H1 (cell line): ENCODE measurements around the gene NXF2. TPM values are rescaled to one million over a fixed set of nuclear protein-coding genes. Genes with fewer than 3 reads are reported as not detected.
"Not testable (repeated sequence)": the region's sequence is repeated elsewhere in the genome, so short reads cannot be mapped to it uniquely, and the experiment has no call there.

ENCODE experiments used
- CTCF ChIA-PET: fragments of 300-600 bp; sonication (Branson Sonifier 250); formaldehyde crosslinking; loops from one replicate; lab custom pipeline; 2021; ENCODE audit not compliant: partially characterized antibody; lab: Charles Lee
- POLR2A ChIA-PET: fragments of 300-600 bp; sonication (Branson Sonifier 250); formaldehyde crosslinking; loops from one replicate; lab custom pipeline; 2021; ENCODE audit warnings: inconsistent platforms; ENCODE audit not compliant: partially characterized antibody; lab: Charles Lee
- DNase-seq, 2 experiments: peaks; one replicate each; pipeline versions ENCODE4 v3.0.0 to v3.0.0-alpha.2; 2010 to 2022; ENCODE audit warnings: low spot score in 2 of 2, low read depth in 1 of 2, mixed read lengths in 1 of 2
- FAIRE-seq: peaks from 2 replicates; lab custom pipeline; 2011; peaks lifted over from hg19 to GRCh38; lab: Jason Lieb, UNC
- H2AFZ ChIP-seq: 2 replicates; pipeline ENCODE4 v1.8.1; 2012; ENCODE audit warnings: low read length, inconsistent platforms
- H2AK5ac ChIP-seq: 2 replicates; pipeline ENCODE4 v1.6.1; 2013; ENCODE audit warnings: low read depth, low read length
- H2BK120ac ChIP-seq: replicated peaks from 2 replicates; pipeline ENCODE3; 2013; ENCODE audit warnings: low read depth, low read length, inconsistent platforms
- H2BK12ac ChIP-seq: 2 replicates; pipeline ENCODE4 v1.6.1; 2013; ENCODE audit warnings: low read depth, low read length
- H2BK15ac ChIP-seq: 2 replicates; pipeline ENCODE4 v1.6.1; 2013; ENCODE audit warnings: low read length
- H2BK20ac ChIP-seq: 2 replicates; pipeline ENCODE4 v1.6.1; 2013; ENCODE audit warnings: low read length
- H2BK5ac ChIP-seq: 2 replicates; pipeline ENCODE4 v1.6.1; 2013; ENCODE audit warnings: low read depth, low read length
- H3K14ac ChIP-seq: 2 replicates; pipeline ENCODE4 v1.6.1; 2013; ENCODE audit warnings: inconsistent platforms; ENCODE audit not compliant: insufficient read length
- H3K18ac ChIP-seq: 2 replicates; pipeline ENCODE4 v1.6.1; 2013; ENCODE audit warnings: low read length; ENCODE audit errors: extremely low read depth
- H3K23ac ChIP-seq: 2 replicates; pipeline ENCODE4 v1.6.1; 2013; ENCODE audit warnings: inconsistent platforms; ENCODE audit not compliant: insufficient read length
- H3K23me2 ChIP-seq: 2 replicates; pipeline ENCODE4 v1.6.1; 2013; ENCODE audit warnings: low read depth, low read length
- H3K27ac ChIP-seq: 2 replicates; pipeline ENCODE4 v1.6.1; 2011; ENCODE audit warnings: low read depth, low read length, inconsistent platforms
- H3K27me3 ChIP-seq, 4 experiments: replicated peaks in 1 of 4; 1 replicate in 1 of 4; 2 replicates in 3 of 4; pipeline versions ENCODE4 v1.6.1 to v1.8.1; 2011 to 2013; ENCODE audit warnings: low read length in 3 of 4, mild to moderate bottlenecking in 3 of 4, inconsistent platforms in 2 of 4, mixed read lengths in 2 of 4, moderate library complexity in 1 of 4; ENCODE audit not compliant: control insufficient read depth in 3 of 4, insufficient read depth in 3 of 4; ENCODE audit errors: extremely low read depth in 1 of 4
- H3K36me3 ChIP-seq, 4 experiments: 2 replicates each; pipeline versions ENCODE4 v1.6.1 to v1.8.1; 2011 to 2013; ENCODE audit warnings: mild to moderate bottlenecking in 4 of 4, low read length in 3 of 4, moderate library complexity in 2 of 4, control low read depth in 1 of 4, inconsistent platforms in 1 of 4; ENCODE audit not compliant: insufficient read depth in 4 of 4, control insufficient read depth in 2 of 4
- H3K4ac ChIP-seq: replicated peaks from 2 replicates; pipeline ENCODE3; 2013; ENCODE audit warnings: low read length, low read depth, mixed read lengths, inconsistent platforms; ENCODE audit not compliant: insufficient read length
- H3K4me1 ChIP-seq, 4 experiments: replicated peaks in 1 of 4; 1 replicate in 1 of 4; 2 replicates in 3 of 4; pipeline versions ENCODE4 v1.6.1 to v1.8.1; 2011 to 2013; ENCODE audit warnings: low read length in 3 of 4, inconsistent platforms in 2 of 4, mixed read lengths in 1 of 4; ENCODE audit not compliant: insufficient read depth in 4 of 4, control insufficient read depth in 3 of 4
- H3K4me2 ChIP-seq, 2 experiments: 2 replicates each; pipeline versions ENCODE4 v1.6.1 to v1.8.1; 2011 to 2013; ENCODE audit warnings: low read depth in 2 of 2, low read length in 2 of 2, control low read depth in 1 of 2, inconsistent platforms in 1 of 2, mild to moderate bottlenecking in 1 of 2; ENCODE audit not compliant: insufficient read depth in 1 of 2
- H3K4me3 ChIP-seq, 4 experiments: fragments of 200-600, 300-600 bp in 1 of 4; sonication (generic), shearing (Covaris generic), sonication (Bioruptor Twin) in 1 of 4; 2 replicates each; pipeline versions ENCODE4 v1.5.1 to v1.8.1; 2011 to 2016; ENCODE audit warnings: low read length in 4 of 4, low read depth in 3 of 4, control low read depth in 2 of 4, inconsistent platforms in 2 of 4, mild to moderate bottlenecking in 2 of 4, mixed read lengths in 1 of 4, moderate library complexity in 1 of 4; ENCODE audit not compliant: insufficient read depth in 2 of 4; ENCODE audit errors: extremely low read depth in 1 of 4
- H3K56ac ChIP-seq: replicated peaks from 2 replicates; pipeline ENCODE3; 2013; ENCODE audit warnings: low read depth, mild to moderate bottlenecking, mixed read lengths, low read length, inconsistent platforms; ENCODE audit not compliant: insufficient read length
- H3K79me1 ChIP-seq: 2 replicates; pipeline ENCODE4 v1.6.1; 2013; ENCODE audit warnings: low read depth, low read length, control low read depth
- H3K79me2 ChIP-seq, 2 experiments: 2 replicates each; pipeline versions ENCODE4 v1.6.1 to v1.8.1; 2012 to 2013; ENCODE audit warnings: low read length in 2 of 2, mild to moderate bottlenecking in 2 of 2, inconsistent platforms in 1 of 2; ENCODE audit not compliant: insufficient read depth in 2 of 2, control insufficient read depth in 1 of 2
- H3K9ac ChIP-seq, 4 experiments: replicated peaks in 1 of 4; 1 replicate in 1 of 4; 2 replicates in 3 of 4; pipeline versions ENCODE4 v1.6.1 to v1.8.1; 2011 to 2013; ENCODE audit warnings: low read depth in 3 of 4, low read length in 3 of 4, control low read depth in 2 of 4, mild to moderate bottlenecking in 2 of 4, moderate library complexity in 2 of 4, inconsistent platforms in 1 of 4; ENCODE audit errors: extremely low read depth in 1 of 4
- H3K9me3 ChIP-seq, 2 experiments: 2 replicates each; pipeline versions ENCODE4 v1.6.1 to v1.8.1; 2012 to 2013; ENCODE audit warnings: mild to moderate bottlenecking in 2 of 2, moderate library complexity in 2 of 2, control low read depth in 1 of 2, inconsistent platforms in 1 of 2, low read depth in 1 of 2, low read length in 1 of 2, mixed read lengths in 1 of 2; ENCODE audit not compliant: insufficient read depth in 2 of 2
- H4K20me1 ChIP-seq, 2 experiments: replicated peaks in 1 of 2; 2 replicates each; pipeline versions ENCODE3 to v1.8.1; 2011 to 2013; ENCODE audit warnings: inconsistent platforms in 2 of 2, low read length in 2 of 2, mild to moderate bottlenecking in 1 of 2; ENCODE audit not compliant: insufficient read depth in 2 of 2, control insufficient read depth in 1 of 2
- H4K5ac ChIP-seq: 2 replicates; pipeline ENCODE4 v1.6.1; 2013; ENCODE audit warnings: low read length, low read depth, mixed read lengths, inconsistent platforms; ENCODE audit not compliant: insufficient read length
- H4K8ac ChIP-seq: 2 replicates; pipeline ENCODE4 v1.8.0; 2013; ENCODE audit warnings: mild to moderate bottlenecking, moderate library complexity, low read length, inconsistent platforms; ENCODE audit not compliant: insufficient read depth; ENCODE audit errors: extremely low read depth
- H4K91ac ChIP-seq: replicated peaks from 2 replicates; pipeline ENCODE3; 2013; ENCODE audit warnings: low read length, mixed read lengths, inconsistent platforms; ENCODE audit not compliant: insufficient read length
- WGBS, 2 experiments: shearing (Covaris generic) in 1 of 2; methylation state at CpG; one replicate each; pipeline versions ENCODE4 v1.1.6 to v1.1.7; 2013 to 2015; ENCODE audit warnings: low lambda C conversion rate in 2 of 2, mixed read lengths in 2 of 2, inconsistent platforms in 1 of 2, low coverage in 1 of 2, missing lambda C conversion rate in 1 of 2; ENCODE audit not compliant: insufficient replicate concordance in 2 of 2, insufficient coverage in 1 of 2, insufficient read length in 1 of 2; ENCODE audit errors: extremely low coverage in 1 of 2, missing lambda C conversion rate in 1 of 2; 5-methylcytosine and 5-hydroxymethylcytosine counted together
- polyA plus RNA-seq, 7 experiments: library from polyadenylated mRNA; depleted of rRNA in 3 of 7; stranded (reverse) in 5 of 7; unstranded in 2 of 7; fragments of >200 nt in 5 of 7; fragments of 200-250 nt in 2 of 7; gene quantifications; 1 replicate in 5 of 7; 2 replicates in 1 of 7; 4 replicates in 1 of 7; pipeline versions ENCODE4 v1.2.1 to v1.2.3, GENCODE V29; 2011 to 2013; ENCODE audit warnings: missing spikeins in 2 of 7, mixed read lengths in 2 of 7
- total RNA-seq: library from RNA; stranded (reverse); fragmentation: NEBNext Ultra II Directional; extraction: Animal tissue kit (Norgen Biotek cat#: 25700); gene quantifications from 2 replicates; pipeline ENCODE4 v1.2.1, GENCODE V29; 2021

The NXF2 gene
- total and polyA plus RNA-seq, 2 of the 8 experiments (the other 6 are each of a cell fraction or from before 2014, with no cell fraction given), result not detected

DNA sequence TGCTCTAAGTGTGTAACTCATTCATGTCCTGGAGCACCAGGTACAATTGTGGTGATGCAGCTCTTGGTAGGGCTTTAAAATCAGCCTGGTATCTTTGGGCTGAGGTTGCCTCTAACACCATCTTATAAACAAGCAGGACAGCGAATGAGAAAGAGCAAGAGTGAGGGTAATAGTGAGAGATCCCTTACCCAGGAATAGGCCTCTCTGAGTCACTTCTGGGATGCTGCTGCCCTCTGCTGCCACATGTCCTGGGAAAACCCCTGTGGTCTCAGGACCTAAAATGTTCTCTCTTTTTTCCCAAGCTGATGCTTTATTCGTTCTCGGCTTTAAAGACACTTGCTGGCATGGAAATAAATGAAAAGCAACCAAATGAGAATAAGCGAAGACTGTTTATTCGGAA is 39.0 kb upstream of the NXF2 start:
- no CpG with 5 or more reads among the region's 5 CpGs for WGBS, 2 experiments
- H4K91ac ChIP-seq, H2BK120ac ChIP-seq, H2AFZ ChIP-seq, H3K9me3 ChIP-seq, H3K79me2 ChIP-seq, H3K79me1 ChIP-seq, H2AK5ac ChIP-seq, H2BK12ac ChIP-seq, H4K5ac ChIP-seq, H3K4me2 ChIP-seq, H2BK20ac ChIP-seq, H4K20me1 ChIP-seq, H3K56ac ChIP-seq, H3K27ac ChIP-seq, H3K4me3 ChIP-seq, H3K36me3 ChIP-seq, H3K27me3 ChIP-seq, H3K4me1 ChIP-seq, H3K14ac ChIP-seq, H3K4ac ChIP-seq, H3K23ac ChIP-seq, H3K9ac ChIP-seq, FAIRE-seq, H2BK5ac ChIP-seq, H3K18ac ChIP-seq, H4K8ac ChIP-seq, DNase-seq, H2BK15ac ChIP-seq, CTCF ChIA-PET, H3K23me2 ChIP-seq, POLR2A ChIA-PET: not testable (repeated sequence)

DNA sequence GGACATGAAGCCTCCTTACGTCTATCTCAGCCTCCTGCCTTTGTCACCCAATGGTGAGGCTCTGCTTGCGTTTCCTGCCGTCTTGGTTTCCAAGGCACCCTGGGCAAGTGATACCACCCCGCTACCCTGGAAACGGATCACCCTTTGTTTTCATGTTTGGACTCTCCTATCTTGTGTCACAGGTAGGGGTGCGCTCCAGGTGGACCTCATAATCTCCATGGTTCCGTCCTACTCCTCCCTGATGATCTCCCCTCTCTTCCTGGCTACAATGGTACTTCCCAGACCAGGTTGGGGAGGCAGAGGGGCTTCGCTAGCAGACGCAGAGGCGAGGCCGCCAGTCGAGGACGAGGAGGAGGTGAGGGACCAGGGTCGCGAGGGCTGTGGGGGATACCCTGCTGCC is 32.0 kb upstream of the NXF2 start, which contains the start of gene TCP11X1:
TSS of gene TCP11X1 (plus strand) at position 316 of the 400 bp plus-strand sequence.
- H3K23me2 ChIP-seq, H3K36me3 ChIP-seq, H4K20me1 ChIP-seq, H3K79me1 ChIP-seq, H4K8ac ChIP-seq, DNase-seq, H3K56ac ChIP-seq, H2BK5ac ChIP-seq, CTCF ChIA-PET, H2BK120ac ChIP-seq, H3K18ac ChIP-seq, H4K91ac ChIP-seq, POLR2A ChIA-PET, H3K4me1 ChIP-seq, H2BK12ac ChIP-seq, H3K4me3 ChIP-seq, H3K9me3 ChIP-seq, H2BK15ac ChIP-seq, H2BK20ac ChIP-seq, FAIRE-seq, H3K14ac ChIP-seq, H2AK5ac ChIP-seq, H3K9ac ChIP-seq, H3K27me3 ChIP-seq, H3K4ac ChIP-seq, H4K5ac ChIP-seq, H2AFZ ChIP-seq, H3K27ac ChIP-seq, H3K23ac ChIP-seq, H3K4me2 ChIP-seq, H3K79me2 ChIP-seq: not testable (repeated sequence)
- no CpG with 5 or more reads among the region's 15 CpGs for WGBS, 2 experiments
